HG03469 (cell line): ENCODE results near the gene AGER.

Experiments
- ATAC-seq: cut with Tn5 transposase; IDR thresholded peaks from one replicate; pipeline ENCODE4 v1.9.1; 2021; ENCODE audit warnings: mild to moderate bottlenecking, moderate library complexity, moderate number of reproducible peaks; ENCODE audit not compliant: unreplicated experiment

AGER gene

GRCh38 chr6:32174416-32174815 lies 9.6 kb downstream of the AGER start:
- no peak for ATAC-seq

- ATAC-seq, result no peak
These were observed 10.9 kb downstream of the AGER start for GRCh38 chr6:32173051-32173727.

- ATAC-seq, result no peak
These were observed 12.8 kb downstream of the AGER start for GRCh38 chr6:32171234-32171633.

- ATAC-seq, result no peak
These were observed 13.8 kb downstream of the AGER start for GRCh38 chr6:32170294-32170693.

- ATAC-seq, result no peak
These were observed 15.1 kb downstream of the AGER start for GRCh38 chr6:32168807-32169591.

GRCh38 chr6:32168350-32168749 lies 15.7 kb downstream of the AGER start:
- no peak for ATAC-seq

- ATAC-seq, result no peak
These were observed 16.2 kb downstream of the AGER start for GRCh38 chr6:32167761-32168262.

GRCh38 chr6:32167154-32167760 lies 16.8 kb downstream of the AGER start:
- ATAC-seq, result no peak

- ATAC-seq, result no peak
These were observed 17.5 kb downstream of the AGER start for GRCh38 chr6:32166411-32167061.

GRCh38 chr6:32164295-32164694 lies 19.8 kb downstream of the AGER start, which contains the start of gene EGFL8:
Gene EGFL8 (plus strand): TSS chr6:32164595. CDS start chr6:32166166, 1,571 bp downstream.
- ATAC-seq, result no peak

GRCh38 chr6:32163559-32164258 lies 20.3 kb downstream of the AGER start:
- no peak for ATAC-seq

GRCh38 chr6:32158052-32158451 lies 26.0 kb downstream of the AGER start:
- ATAC-seq, result no peak

GRCh38 chr6:32156891-32157290 lies 27.2 kb downstream of the AGER start:
- ATAC-seq, result no peak

GRCh38 chr6:32154514-32155161 lies 29.4 kb downstream of the AGER start:
- ATAC-seq, result no peak

- no peak for ATAC-seq
These were observed 30.2 kb downstream of the AGER start, which contains the start of gene PPT2 for GRCh38 chr6:32153564-32154513. Gene PPT2 (plus strand): TSS chr6:32154141. CDS start chr6:32154595, 454 bp downstream.

GRCh38 chr6:32152769-32153563 lies 31.1 kb downstream of the AGER start:
- no peak for ATAC-seq

GRCh38 chr6:32151863-32152768 lies 31.9 kb downstream of the AGER start, which contains the start of gene PRRT1:
Gene PRRT1 (minus strand): TSS chr6:32151939. CDS start chr6:32151827, 112 bp downstream.
- ATAC-seq, result no peak
